ENCODE measurements around the gene PELI2.
A peak's percentile ranks its signal among the peaks of the same experiment; 100 is the strongest.

Gene PELI2

DNA sequence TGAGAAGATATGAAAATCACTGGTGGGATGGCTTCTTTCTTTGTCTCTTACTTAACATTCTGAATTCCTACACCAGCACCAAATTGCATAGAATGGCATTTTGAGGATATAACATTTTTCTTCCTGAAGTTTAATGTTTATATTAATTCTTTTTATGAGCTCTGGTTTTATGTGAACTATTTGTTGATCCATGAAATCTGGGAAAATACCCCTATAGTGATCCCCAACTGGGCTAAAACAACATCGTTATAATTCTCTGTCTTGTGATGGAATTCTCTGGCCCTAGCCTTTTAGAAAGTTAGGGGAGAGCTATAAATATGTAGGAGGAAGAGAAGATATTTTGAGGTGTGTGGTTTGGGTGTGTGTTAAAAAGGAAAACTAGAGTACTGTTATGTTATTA lies 29.2 kb downstream of the PELI2 start:
- Histone ChIP-seq H3K36me3 (ENCODE audit: insufficient read depth, low read length) (no peaks in the 10 kb centered on the region), H3K4me3 (ENCODE audit: low read depth in 1 of 2, low read length in 2 of 2) (no peak overlapping the region), H3K4me1 (ENCODE audit: insufficient read depth, low read length) (peaks cover 71% of the 10 kb centered on the region), H3K9ac (ENCODE audit: low read length) (no peak overlapping the region), H3K27me3 (ENCODE audit: control insufficient read depth in 1 of 2, insufficient read depth in 2 of 2, low read length in 2 of 2) (no peaks in the 10 kb centered on the region), H3K27ac (ENCODE audit: low read depth, low read length) (no peak overlapping the region), H3K9me3 (ENCODE audit: low read length) (no peaks in the 10 kb centered on the region)

DNA sequence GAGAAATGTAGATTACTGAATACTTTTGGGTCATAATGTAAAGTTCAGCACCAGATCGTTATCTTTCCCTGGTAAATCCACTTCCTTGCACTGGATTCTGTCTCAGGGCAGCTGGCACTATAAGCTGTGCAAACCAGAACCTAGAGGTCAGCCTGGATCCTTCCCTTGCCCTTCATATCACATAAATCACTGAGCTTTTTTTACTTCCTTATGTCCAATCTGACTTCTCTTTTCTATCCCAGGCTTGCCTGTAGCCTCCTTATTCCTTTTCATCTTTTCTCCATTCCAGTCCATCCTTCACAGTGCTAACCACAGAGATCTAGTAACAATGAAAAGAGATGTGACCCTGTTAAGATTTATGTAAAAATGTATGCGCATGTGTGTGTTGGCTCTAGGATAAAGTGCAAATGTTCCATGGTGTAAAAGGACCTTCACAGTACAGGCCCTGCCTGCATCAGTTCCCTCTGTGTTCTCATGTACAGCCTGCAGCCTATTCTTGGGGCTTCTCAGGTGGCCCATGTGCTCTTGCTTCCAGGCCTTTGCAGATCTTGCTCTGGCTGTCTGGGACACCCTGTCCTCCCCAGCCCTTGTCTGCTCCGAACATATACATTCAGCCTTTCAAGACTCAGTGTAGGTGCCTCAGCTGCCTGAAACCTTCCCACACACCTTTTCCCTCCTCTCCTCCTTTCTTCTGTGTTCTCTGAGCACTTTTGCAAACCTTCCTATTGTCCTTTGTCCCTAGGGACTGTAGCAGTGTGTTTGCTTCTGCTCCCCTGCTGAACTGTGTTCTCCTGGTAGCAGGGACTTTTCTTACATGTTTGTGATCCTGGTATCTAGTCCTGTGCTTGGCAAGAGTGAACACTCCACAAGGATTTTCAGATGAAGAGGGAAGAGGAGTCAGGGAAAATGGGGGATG lies 30.0 kb downstream of the PELI2 start:
- Histone ChIP-seq H3K4me1 (ENCODE audit: insufficient read depth, low read length) (peaks cover 71% of the 10 kb centered on the region), H3K9ac (ENCODE audit: low read length) (no peak overlapping the region)

DNA sequence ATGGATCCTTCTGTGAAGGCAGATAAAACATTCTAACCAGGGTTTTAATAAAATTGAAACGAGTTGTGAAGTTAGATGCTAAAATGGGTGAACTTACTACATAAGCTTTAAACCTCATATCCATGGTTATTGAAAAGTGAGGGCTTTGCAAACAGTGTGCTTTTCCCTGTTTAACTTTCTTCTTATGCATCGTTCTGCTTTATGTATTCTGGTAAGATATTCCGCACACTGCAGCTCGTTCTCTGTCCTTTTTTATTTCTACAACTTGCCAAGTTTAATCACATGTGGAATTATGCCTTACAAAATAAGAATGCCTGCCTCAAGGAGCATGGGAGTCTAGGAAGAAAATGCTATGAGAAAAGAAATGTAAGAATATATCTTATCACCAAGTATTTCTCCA lies 30.9 kb downstream of the PELI2 start:
- no peak overlapping the region for H3K27ac ChIP-seq (ENCODE audit: low read depth, low read length)
- H3K4me1 ChIP-seq (ENCODE audit: insufficient read depth, low read length), result peaks cover 68% of the 10 kb centered on the region
- no peaks in the 10 kb centered on the region for H3K27me3 ChIP-seq (ENCODE audit: control insufficient read depth in 1 of 2, insufficient read depth in 2 of 2, low read length in 2 of 2)
- H3K36me3 ChIP-seq (ENCODE audit: insufficient read depth, low read length), result no peaks in the 10 kb centered on the region
- H3K9me3 ChIP-seq (ENCODE audit: low read length), result no peaks in the 10 kb centered on the region
- no peak overlapping the region for H3K9ac ChIP-seq (ENCODE audit: low read length)
- H3K4me3 ChIP-seq (ENCODE audit: low read depth in 1 of 2, low read length in 2 of 2), result no peak overlapping the region

More for the DNA sequence above, 30.0 kb downstream of the PELI2 start:
- H3K4me3 ChIP-seq (ENCODE audit: low read depth in 1 of 2, low read length in 2 of 2), result no peak overlapping the region
- H3K27me3 ChIP-seq (ENCODE audit: control insufficient read depth in 1 of 2, insufficient read depth in 2 of 2, low read length in 2 of 2), result no peaks in the 10 kb centered on the region
- H3K27ac ChIP-seq (ENCODE audit: low read depth, low read length), result no peak overlapping the region
- no peaks in the 10 kb centered on the region for H3K9me3 ChIP-seq (ENCODE audit: low read length)
- H3K36me3 ChIP-seq (ENCODE audit: insufficient read depth, low read length), result no peaks in the 10 kb centered on the region

DNA sequence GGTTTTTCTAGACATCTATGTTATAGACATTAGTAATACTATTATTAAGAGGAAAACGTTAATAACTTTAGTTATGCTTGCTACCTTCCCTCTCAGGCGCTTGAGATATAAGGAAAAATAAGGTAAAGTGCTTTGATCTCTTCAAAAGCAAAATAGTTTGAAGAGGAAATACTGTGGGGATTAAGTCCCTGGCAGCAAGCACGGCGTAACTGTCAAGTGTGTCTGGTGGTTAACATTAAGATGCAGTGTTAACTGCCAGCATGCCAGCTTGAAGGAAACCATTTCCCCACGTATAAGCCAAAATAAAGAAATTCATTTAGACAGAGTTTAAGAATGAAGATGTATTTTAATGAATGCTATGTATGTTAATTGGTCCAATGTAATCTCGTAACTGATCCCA lies 31.8 kb downstream of the PELI2 start:
- Histone ChIP-seq H3K4me3 (ENCODE audit: low read depth in 1 of 2, low read length in 2 of 2) (no peak overlapping the region), H3K4me1 (ENCODE audit: insufficient read depth, low read length) (peaks cover 62% of the 10 kb centered on the region), H3K36me3 (ENCODE audit: insufficient read depth, low read length) (no peaks in the 10 kb centered on the region), H3K9me3 (ENCODE audit: low read length) (no peaks in the 10 kb centered on the region), H3K27ac (ENCODE audit: low read depth, low read length) (peak overlapping the region; percentile 16), H3K9ac (ENCODE audit: low read length) (no peak overlapping the region), H3K27me3 (ENCODE audit: control insufficient read depth in 1 of 2, insufficient read depth in 2 of 2, low read length in 2 of 2) (no peaks in the 10 kb centered on the region)

DNA sequence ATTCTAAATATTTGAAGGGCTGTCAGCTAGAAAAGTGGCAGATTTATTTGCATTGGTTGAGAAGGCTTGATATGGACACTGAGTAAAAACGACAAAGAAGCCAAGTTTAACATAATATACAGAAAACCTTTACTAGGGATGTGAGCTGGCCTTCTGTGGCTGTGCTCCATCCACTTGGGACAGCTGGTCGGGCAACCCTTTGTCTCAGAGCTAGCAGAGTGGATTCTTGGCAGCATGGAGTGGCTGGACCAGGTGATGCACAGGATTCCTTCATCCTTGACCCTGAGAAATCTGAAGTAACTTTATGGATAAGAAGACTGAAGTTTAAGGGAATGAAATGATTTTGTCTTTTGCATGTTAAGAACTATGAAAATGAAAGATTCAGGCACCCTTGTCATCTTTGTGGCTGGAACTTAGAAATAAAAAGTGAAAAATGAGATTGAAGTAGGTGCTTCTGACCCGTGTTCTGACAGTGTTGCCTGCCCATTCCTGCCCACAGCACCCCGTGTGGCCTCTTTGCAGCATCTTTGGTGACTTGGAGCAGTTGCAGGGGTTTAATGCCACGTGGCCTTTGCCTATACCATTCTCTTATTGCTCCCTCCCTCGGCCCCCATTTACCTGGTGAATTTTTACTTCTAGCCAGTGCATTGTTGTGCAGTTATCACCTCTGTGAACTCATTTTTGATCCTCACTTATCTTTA lies 32.6 kb downstream of the PELI2 start:
- peaks cover 54% of the 10 kb centered on the region for H3K4me1 ChIP-seq (ENCODE audit: insufficient read depth, low read length)
- no peaks in the 10 kb centered on the region for H3K9me3 ChIP-seq (ENCODE audit: low read length)
- no peaks in the 10 kb centered on the region for H3K27me3 ChIP-seq (ENCODE audit: control insufficient read depth in 1 of 2, insufficient read depth in 2 of 2, low read length in 2 of 2)
- H3K4me3 ChIP-seq (ENCODE audit: low read depth in 1 of 2, low read length in 2 of 2), result no peak overlapping the region
- H3K9ac ChIP-seq (ENCODE audit: low read length), result no peak overlapping the region
- H3K36me3 ChIP-seq (ENCODE audit: insufficient read depth, low read length), result no peaks in the 10 kb centered on the region
- H3K27ac ChIP-seq (ENCODE audit: low read depth, low read length), result no peak overlapping the region

DNA sequence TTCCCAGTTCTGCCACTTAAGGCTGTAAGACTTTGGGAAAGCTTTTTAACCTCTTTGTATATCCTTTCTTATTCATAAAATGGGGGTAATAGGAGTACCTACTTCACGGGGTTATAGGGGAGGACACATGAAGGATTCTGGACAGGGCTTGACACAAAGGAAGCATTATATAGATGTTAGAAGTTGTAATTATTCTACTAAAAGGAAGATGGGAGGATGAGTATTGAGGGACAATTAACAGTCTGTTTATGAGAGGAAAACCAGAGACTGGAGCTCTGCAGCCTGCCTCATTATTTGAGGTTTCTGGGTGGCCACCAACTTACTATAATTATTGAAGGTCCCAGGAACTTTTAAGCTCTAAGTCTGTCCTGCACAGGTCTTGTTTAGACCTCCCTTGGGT lies 34.0 kb downstream of the PELI2 start:
- H3K36me3 ChIP-seq (ENCODE audit: insufficient read depth, low read length), result no peaks in the 10 kb centered on the region
- no peak overlapping the region for H3K4me3 ChIP-seq (ENCODE audit: low read depth in 1 of 2, low read length in 2 of 2)
- no peak overlapping the region for H3K27ac ChIP-seq (ENCODE audit: low read depth, low read length)
- no peak overlapping the region for H3K9ac ChIP-seq (ENCODE audit: low read length)
- H3K9me3 ChIP-seq (ENCODE audit: low read length), result no peaks in the 10 kb centered on the region
- H3K4me1 ChIP-seq (ENCODE audit: insufficient read depth, low read length), result peaks cover 49% of the 10 kb centered on the region
- no peaks in the 10 kb centered on the region for H3K27me3 ChIP-seq (ENCODE audit: control insufficient read depth in 1 of 2, insufficient read depth in 2 of 2, low read length in 2 of 2)

DNA sequence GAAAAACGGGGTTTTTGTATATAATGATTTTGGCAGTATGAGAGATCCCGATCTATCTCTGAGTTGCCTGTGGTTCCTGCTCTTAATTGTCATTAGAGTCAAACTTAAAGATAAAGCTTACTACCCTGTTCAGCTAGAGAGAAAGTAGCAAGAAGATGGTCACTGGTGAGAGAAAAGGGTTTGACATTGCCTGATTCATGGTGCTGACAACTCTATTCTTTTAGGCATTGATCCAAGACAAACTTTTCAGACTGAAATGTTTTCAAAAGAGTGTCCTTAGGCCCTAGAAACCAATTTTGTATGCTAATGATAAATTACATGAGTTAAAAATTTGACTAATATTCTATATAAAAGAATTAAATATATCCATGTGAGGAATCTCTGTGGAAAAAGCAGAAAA lies 35.1 kb downstream of the PELI2 start:
- no peaks in the 10 kb centered on the region for H3K36me3 ChIP-seq (ENCODE audit: insufficient read depth, low read length)
- no peaks in the 10 kb centered on the region for H3K27me3 ChIP-seq (ENCODE audit: control insufficient read depth in 1 of 2, insufficient read depth in 2 of 2, low read length in 2 of 2)
- H3K9ac ChIP-seq (ENCODE audit: low read length), result no peak overlapping the region
- H3K4me3 ChIP-seq (ENCODE audit: low read depth in 1 of 2, low read length in 2 of 2), result no peak overlapping the region
- H3K4me1 ChIP-seq (ENCODE audit: insufficient read depth, low read length), result peaks cover 38% of the 10 kb centered on the region
- no peak overlapping the region for H3K27ac ChIP-seq (ENCODE audit: low read depth, low read length)
- no peaks in the 10 kb centered on the region for H3K9me3 ChIP-seq (ENCODE audit: low read length)

DNA sequence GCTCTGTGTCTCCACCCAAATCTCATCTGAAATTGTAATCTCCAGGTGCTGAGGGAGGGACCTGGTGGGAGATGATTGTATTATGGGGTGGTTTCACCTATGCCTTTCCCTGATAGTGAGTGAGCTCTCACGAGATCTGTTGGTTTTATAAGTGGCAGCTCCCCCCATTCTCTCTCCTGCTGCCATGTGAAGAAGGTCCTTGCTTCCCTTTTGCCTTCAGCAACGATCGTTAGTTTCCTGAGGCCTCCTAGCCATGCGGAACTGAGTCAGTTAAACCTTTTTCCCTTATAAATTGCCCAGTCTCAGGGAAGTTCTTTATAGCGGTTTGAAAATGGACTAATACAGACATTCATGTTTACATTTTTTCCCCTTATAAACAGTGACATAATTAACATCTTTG lies 36.1 kb downstream of the PELI2 start:
- no peaks in the 10 kb centered on the region for H3K36me3 ChIP-seq (ENCODE audit: insufficient read depth, low read length)
- no peaks in the 10 kb centered on the region for H3K9me3 ChIP-seq (ENCODE audit: low read length)
- H3K27me3 ChIP-seq (ENCODE audit: control insufficient read depth in 1 of 2, insufficient read depth in 2 of 2, low read length in 2 of 2), result no peaks in the 10 kb centered on the region
- no peak overlapping the region for H3K9ac ChIP-seq (ENCODE audit: low read length)
- H3K4me3 ChIP-seq (ENCODE audit: low read depth in 1 of 2, low read length in 2 of 2), result no peak overlapping the region
- no peak overlapping the region for H3K27ac ChIP-seq (ENCODE audit: low read depth, low read length)
- peaks cover 28% of the 10 kb centered on the region for H3K4me1 ChIP-seq (ENCODE audit: insufficient read depth, low read length)

DNA sequence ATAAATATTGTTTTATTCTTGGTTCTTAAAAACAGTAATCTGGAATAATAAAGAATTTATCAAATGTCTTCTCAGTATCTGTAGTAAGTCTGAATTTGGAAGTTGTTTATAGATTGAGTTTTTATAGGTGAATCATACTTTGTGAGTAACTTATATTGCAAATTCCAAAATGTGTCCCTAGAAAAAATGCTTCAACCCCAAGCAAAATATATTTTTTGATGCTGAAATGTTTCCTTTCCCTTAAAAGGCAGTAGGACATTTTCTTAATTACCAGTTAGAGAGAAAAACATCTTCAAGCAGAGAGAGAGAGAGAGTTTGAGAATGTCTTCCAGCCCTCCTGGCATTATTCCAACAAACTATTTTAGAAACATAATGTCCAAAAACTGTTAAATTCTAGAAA lies 37.9 kb downstream of the PELI2 start:
- Histone ChIP-seq H3K9me3 (ENCODE audit: low read length) (no peaks in the 10 kb centered on the region), H3K36me3 (ENCODE audit: insufficient read depth, low read length) (no peaks in the 10 kb centered on the region), H3K27ac (ENCODE audit: low read depth, low read length) (no peak overlapping the region), H3K27me3 (ENCODE audit: control insufficient read depth in 1 of 2, insufficient read depth in 2 of 2, low read length in 2 of 2) (no peaks in the 10 kb centered on the region), H3K4me1 (ENCODE audit: insufficient read depth, low read length) (peaks cover 18% of the 10 kb centered on the region), H3K9ac (ENCODE audit: low read length) (no peak overlapping the region), H3K4me3 (ENCODE audit: low read depth in 1 of 2, low read length in 2 of 2) (no peak overlapping the region)

DNA sequence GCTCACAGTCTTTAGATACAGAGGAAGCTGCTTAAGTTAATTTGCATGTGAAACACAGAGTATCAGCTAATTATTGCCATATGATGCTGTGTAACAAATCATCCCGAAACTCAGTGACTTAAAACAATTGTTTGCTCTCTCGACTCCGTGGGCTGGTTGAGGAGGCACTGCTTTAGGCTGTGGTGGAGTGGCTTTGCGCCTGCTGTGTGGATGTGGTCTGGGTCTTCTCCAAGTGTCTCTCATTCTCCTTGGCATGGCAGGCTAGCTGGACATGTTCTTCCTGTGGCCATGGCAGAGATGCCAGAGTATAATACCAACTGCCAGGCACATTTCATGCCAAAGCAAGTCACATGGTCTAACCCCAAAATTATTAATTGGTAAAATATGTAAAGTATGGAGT lies 40.9 kb downstream of the PELI2 start:
- Histone ChIP-seq H3K27me3 (ENCODE audit: control insufficient read depth in 1 of 2, insufficient read depth in 2 of 2, low read length in 2 of 2) (no peaks in the 10 kb centered on the region), H3K9ac (ENCODE audit: low read length) (no peak overlapping the region), H3K36me3 (ENCODE audit: insufficient read depth, low read length) (no peaks in the 10 kb centered on the region), H3K9me3 (ENCODE audit: low read length) (no peaks in the 10 kb centered on the region), H3K4me1 (ENCODE audit: insufficient read depth, low read length) (peaks cover 8% of the 10 kb centered on the region), H3K4me3 (ENCODE audit: low read depth in 1 of 2, low read length in 2 of 2) (no peak overlapping the region), H3K27ac (ENCODE audit: low read depth, low read length) (no peak overlapping the region)

DNA sequence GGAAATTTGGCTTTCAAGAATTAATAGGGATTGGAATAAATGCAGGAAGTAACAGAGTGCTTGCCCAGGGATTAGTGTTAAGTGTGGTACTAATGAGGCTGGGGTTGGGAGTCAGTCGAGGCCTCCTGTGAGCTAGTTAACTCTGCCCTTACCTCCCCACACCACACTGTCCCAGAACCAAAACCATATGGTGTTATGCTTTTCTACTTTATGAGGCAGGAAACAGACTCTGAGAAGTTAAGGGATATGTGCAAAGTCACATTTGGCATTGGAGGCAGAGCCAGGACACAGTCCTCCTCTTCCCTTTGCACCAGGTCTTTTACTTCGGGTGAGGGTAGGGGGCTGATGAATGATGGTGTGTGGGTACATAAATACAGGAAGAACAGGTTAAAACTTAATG lies 41.9 kb downstream of the PELI2 start:
- no peak overlapping the region for H3K27ac ChIP-seq (ENCODE audit: low read depth, low read length)
- H3K4me3 ChIP-seq (ENCODE audit: low read depth in 1 of 2, low read length in 2 of 2), result no peak overlapping the region
- no peak overlapping the region for H3K9ac ChIP-seq (ENCODE audit: low read length)
- no peaks in the 10 kb centered on the region for H3K9me3 ChIP-seq (ENCODE audit: low read length)
- peaks cover 8% of the 10 kb centered on the region for H3K4me1 ChIP-seq (ENCODE audit: insufficient read depth, low read length)
- no peaks in the 10 kb centered on the region for H3K36me3 ChIP-seq (ENCODE audit: insufficient read depth, low read length)
- H3K27me3 ChIP-seq (ENCODE audit: control insufficient read depth in 1 of 2, insufficient read depth in 2 of 2, low read length in 2 of 2), result no peaks in the 10 kb centered on the region
